Measurements from ENCODE around the gene FNDC11. TPM values are rescaled to one million over a fixed set of nuclear protein-coding genes. Genes with fewer than 3 reads are reported as not detected.
A peak's percentile ranks its signal among the peaks of the same experiment; 100 is the strongest.

The FNDC11 gene
- total RNA-seq, 1 donor from 2014 or later: 1.3 TPM

GRCh38 chr20:63579017-63579694, 25.2 kb downstream of the FNDC11 start:
- Mint-ChIP-seq H3K4me1 (ENCODE audit: unreplicated experiment) (no peaks in the 10 kb centered on the region), H3K9me3 (ENCODE audit: unreplicated experiment) (no peaks in the 10 kb centered on the region), H3K36me3 (ENCODE audit: low read depth, unreplicated experiment) (no peaks in the 10 kb centered on the region), H3K4me3 (ENCODE audit: unreplicated experiment) (peak overlapping the region; percentile 51), H3K27me3 (ENCODE audit: unreplicated experiment) (peaks cover 2% of the 10 kb centered on the region), H3K27ac (ENCODE audit: unreplicated experiment) (no peak overlapping the region)
- TF ChIP-seq CTCF (IDR thresholded peaks at IDR 0.05; ENCODE audit: unreplicated experiment): no peak
- no peak for DNase-seq (ENCODE audit: low spot score)

- Mint-ChIP-seq H3K4me1 (ENCODE audit: unreplicated experiment) (no peaks in the 10 kb centered on the region), H3K9me3 (ENCODE audit: unreplicated experiment) (no peaks in the 10 kb centered on the region)
- DNase-seq (ENCODE audit: low spot score): peak; percentile 33
Measured at GRCh38 chr20:63580796-63581461, 27.0 kb downstream of the FNDC11 start.

GRCh38 chr20:63582382-63583063, 28.6 kb downstream of the FNDC11 start:
- no peaks in the 10 kb centered on the region for H3K9me3 Mint-ChIP-seq (ENCODE audit: unreplicated experiment)
- no peaks in the 10 kb centered on the region for H3K36me3 Mint-ChIP-seq (ENCODE audit: low read depth, unreplicated experiment)
- no peak for TF ChIP-seq CTCF (IDR thresholded peaks at IDR 0.05; ENCODE audit: unreplicated experiment)
- no peak overlapping the region for H3K4me3 Mint-ChIP-seq (ENCODE audit: unreplicated experiment)
- no peak for DNase-seq (ENCODE audit: low spot score)
- peaks cover 5% of the 10 kb centered on the region for H3K27me3 Mint-ChIP-seq (ENCODE audit: unreplicated experiment)
- no peak overlapping the region for H3K27ac Mint-ChIP-seq (ENCODE audit: unreplicated experiment)
- no peaks in the 10 kb centered on the region for H3K4me1 Mint-ChIP-seq (ENCODE audit: unreplicated experiment)

More at GRCh38 chr20:63580796-63581461, 27.0 kb downstream of the FNDC11 start:
- TF ChIP-seq CTCF (IDR thresholded peaks at IDR 0.05; ENCODE audit: unreplicated experiment): no peak
- Mint-ChIP-seq H3K27ac (ENCODE audit: unreplicated experiment) (no peak overlapping the region), H3K4me3 (ENCODE audit: unreplicated experiment) (no peak overlapping the region), H3K27me3 (ENCODE audit: unreplicated experiment) (peaks cover 2% of the 10 kb centered on the region), H3K36me3 (ENCODE audit: low read depth, unreplicated experiment) (no peaks in the 10 kb centered on the region)

- peaks cover 5% of the 10 kb centered on the region for H3K27me3 Mint-ChIP-seq (ENCODE audit: unreplicated experiment)
- H3K4me1 Mint-ChIP-seq (ENCODE audit: unreplicated experiment): peaks cover 2% of the 10 kb centered on the region
- no peaks in the 10 kb centered on the region for H3K9me3 Mint-ChIP-seq (ENCODE audit: unreplicated experiment)
- DNase-seq (ENCODE audit: low spot score): no peak
- TF ChIP-seq CTCF (IDR thresholded peaks at IDR 0.05; ENCODE audit: unreplicated experiment): no peak
- H3K4me3 Mint-ChIP-seq (ENCODE audit: unreplicated experiment): no peak overlapping the region
- peaks cover 2% of the 10 kb centered on the region for H3K36me3 Mint-ChIP-seq (ENCODE audit: low read depth, unreplicated experiment)
- H3K27ac Mint-ChIP-seq (ENCODE audit: unreplicated experiment): no peak overlapping the region
Measured at GRCh38 chr20:63585616-63586565, 31.9 kb downstream of the FNDC11 start.

Measured in endothelial cell (in vitro differentiated cells).